GM23338 (cell line): Measurements from ENCODE around the gene FAM53B. TPM values are rescaled to one million over a fixed set of nuclear protein-coding genes. Genes with fewer than 3 reads are reported as not detected.

ENCODE experiments used
- ATAC-seq: fragments of 200-7000 bp; cut with Tn5 transposase; 3 replicates; pipeline ENCODE4 v1.9.1; 2020
- DNase-seq: peaks from one replicate; pipeline ENCODE4 v3.0.0-alpha.2; 2015; ENCODE audit warnings: low spot score
- H2AFZ ChIP-seq: fragments of 200-600 bp; sonication (generic); 2 replicates; pipeline ENCODE4 v1.8.0; 2016; ENCODE audit warnings: antibody characterized with exemption, mild to moderate bottlenecking, moderate library complexity
- H3F3A ChIP-seq: fragments of 200-600 bp; sonication (generic); replicated peaks from 2 replicates; pipeline ENCODE4 v1.8.0; 2017; ENCODE audit warnings: antibody characterized with exemption, mixed run types, low read depth
- H3K27ac ChIP-seq: fragments of 200-600 bp; sonication (generic); 2 replicates; pipeline ENCODE4 v1.6.1; 2016; ENCODE audit warnings: low read depth
- H3K27me3 ChIP-seq: fragments of 200-600 bp; sonication (generic); 2 replicates; pipeline ENCODE4 v1.8.0; 2016; ENCODE audit warnings: mild to moderate bottlenecking, mixed run types, moderate library complexity; ENCODE audit not compliant: insufficient read depth
- H3K36me3 ChIP-seq: fragments of 200-600 bp; sonication (generic); 2 replicates; pipeline ENCODE4 v1.8.0; 2016; ENCODE audit warnings: mild to moderate bottlenecking; ENCODE audit not compliant: insufficient read depth
- H3K4me1 ChIP-seq: fragments of 200-600 bp; sonication (generic); 2 replicates; pipeline ENCODE4 v1.8.0; 2016; ENCODE audit warnings: mild to moderate bottlenecking, moderate library complexity; ENCODE audit not compliant: insufficient read depth
- H3K4me2 ChIP-seq: fragments of 200-600 bp; sonication (generic); 2 replicates; pipeline ENCODE4 v1.7.1; 2017; ENCODE audit warnings: mixed run types
- H3K4me3 ChIP-seq: fragments of 200-600 bp; sonication (generic); 2 replicates; pipeline ENCODE4 v1.6.1; 2016; ENCODE audit warnings: mixed run types
- H3K79me2 ChIP-seq: fragments of 200-600 bp; sonication (generic); replicated peaks from 2 replicates; pipeline ENCODE4 v1.8.0; 2017; ENCODE audit warnings: mild to moderate bottlenecking; ENCODE audit not compliant: insufficient read depth
- H3K9me2 ChIP-seq: fragments of 200-600 bp; sonication (generic); 2 replicates; pipeline ENCODE4 v1.8.0; 2017; ENCODE audit not compliant: insufficient read depth
- H4K20me1 ChIP-seq: fragments of 200-600 bp; sonication (generic); replicated peaks from 2 replicates; pipeline ENCODE4 v1.8.0; 2017; ENCODE audit warnings: mild to moderate bottlenecking; ENCODE audit not compliant: insufficient read depth
- H3K27ac Mint-ChIP-seq: 2 replicates; pipeline ENCODE4 v1.8.0; 2020; ENCODE audit warnings: inconsistent platforms, mild to moderate bottlenecking, moderate library complexity, mixed read lengths
- H3K27me3 Mint-ChIP-seq: 3 replicates; pipeline ENCODE4 v1.8.0; 2022; ENCODE audit warnings: low read depth, mild to moderate bottlenecking, moderate library complexity, mixed read lengths, inconsistent platforms; ENCODE audit not compliant: insufficient read depth, poor library complexity
- H3K36me3 Mint-ChIP-seq: 3 replicates; pipeline ENCODE4 v1.8.0; 2021; ENCODE audit warnings: low read depth, mild to moderate bottlenecking, inconsistent platforms, moderate library complexity, mixed read lengths
- H3K4me1 Mint-ChIP-seq: 3 replicates; pipeline ENCODE4 v1.8.0; 2020; ENCODE audit warnings: mild to moderate bottlenecking, inconsistent platforms, mixed read lengths
- H3K4me3 Mint-ChIP-seq: 3 replicates; pipeline ENCODE4 v1.8.0; 2021; ENCODE audit warnings: moderate library complexity, mild to moderate bottlenecking, inconsistent platforms, mixed read lengths
- H3K9me3 Mint-ChIP-seq: 3 replicates; pipeline ENCODE4 v1.8.0; 2020; ENCODE audit warnings: moderate library complexity, mild to moderate bottlenecking, inconsistent platforms, mixed read lengths
- CTCF ChIP-seq, 2 experiments: fragments of 200-600 bp in 1 of 2; sonication (generic) in 1 of 2; conservative IDR thresholded peaks; 2 replicates each; pipeline versions ENCODE4 v1.5.1 to v1.6.1; 2016 to 2017; ENCODE audit warnings: antibody characterized with exemption in 2 of 2, low read depth in 2 of 2, mild to moderate bottlenecking in 2 of 2, moderate library complexity in 1 of 2
- EZH2 ChIP-seq: fragments of 200-600 bp; sonication (generic); IDR thresholded peaks from one replicate; pipeline ENCODE4 v1.8.0; 2017; ENCODE audit warnings: antibody characterized with exemption, mild to moderate bottlenecking, low read depth; ENCODE audit not compliant: unreplicated experiment
- POLR2AphosphoS5 ChIP-seq: IDR thresholded peaks from 2 replicates; pipeline ENCODE4 v1.6.1; 2016; ENCODE audit warnings: antibody characterized with exemption, low read depth
- ZNF331 ChIP-seq: fragments of 250-450 bp; sonication (Bioruptor Pico); IDR thresholded peaks from 2 replicates; pipeline ENCODE4 v1.5.0; 2020; ENCODE audit warnings: low read depth, mild to moderate bottlenecking, moderate library complexity
- polyA plus RNA-seq: library from polyadenylated mRNA; unstranded; fragments of >200 nt; fragmentation: Nextera tagmentation; extraction: Ambion mirVana; gene quantifications from 2 replicates; pipeline ENCODE4 v1.2.1, GENCODE V29; 2016
- total RNA-seq: library from RNA; depleted of rRNA; stranded (reverse); fragments of >200 nt; shearing (Covaris generic); gene quantifications from 2 replicates; pipeline ENCODE4 v1.2.3, GENCODE V29; 2014
- TF ChIP-seq, protein P1 (sequence below): fragments of 250-450 bp; sonication (Bioruptor Pico); IDR thresholded peaks from 2 replicates; pipeline ENCODE4 v1.5.0; 2020; ENCODE audit warnings: mild to moderate bottlenecking, moderate library complexity
- TF ChIP-seq, protein P2 (sequence below): IDR thresholded peaks from one replicate; pipeline ENCODE4 v1.6.1; 2018; ENCODE audit warnings: antibody characterized with exemption; ENCODE audit not compliant: unreplicated experiment
- TF ChIP-seq, protein P3 (sequence below): IDR thresholded peaks from 2 replicates; pipeline ENCODE4 v1.6.1; 2016; ENCODE audit warnings: antibody characterized with exemption

FAM53B gene
- total and polyA plus RNA-seq, 2 experiments from 2014 or later: 3.0 to 20.3 TPM

- TF ChIP-seq, protein P1, sequence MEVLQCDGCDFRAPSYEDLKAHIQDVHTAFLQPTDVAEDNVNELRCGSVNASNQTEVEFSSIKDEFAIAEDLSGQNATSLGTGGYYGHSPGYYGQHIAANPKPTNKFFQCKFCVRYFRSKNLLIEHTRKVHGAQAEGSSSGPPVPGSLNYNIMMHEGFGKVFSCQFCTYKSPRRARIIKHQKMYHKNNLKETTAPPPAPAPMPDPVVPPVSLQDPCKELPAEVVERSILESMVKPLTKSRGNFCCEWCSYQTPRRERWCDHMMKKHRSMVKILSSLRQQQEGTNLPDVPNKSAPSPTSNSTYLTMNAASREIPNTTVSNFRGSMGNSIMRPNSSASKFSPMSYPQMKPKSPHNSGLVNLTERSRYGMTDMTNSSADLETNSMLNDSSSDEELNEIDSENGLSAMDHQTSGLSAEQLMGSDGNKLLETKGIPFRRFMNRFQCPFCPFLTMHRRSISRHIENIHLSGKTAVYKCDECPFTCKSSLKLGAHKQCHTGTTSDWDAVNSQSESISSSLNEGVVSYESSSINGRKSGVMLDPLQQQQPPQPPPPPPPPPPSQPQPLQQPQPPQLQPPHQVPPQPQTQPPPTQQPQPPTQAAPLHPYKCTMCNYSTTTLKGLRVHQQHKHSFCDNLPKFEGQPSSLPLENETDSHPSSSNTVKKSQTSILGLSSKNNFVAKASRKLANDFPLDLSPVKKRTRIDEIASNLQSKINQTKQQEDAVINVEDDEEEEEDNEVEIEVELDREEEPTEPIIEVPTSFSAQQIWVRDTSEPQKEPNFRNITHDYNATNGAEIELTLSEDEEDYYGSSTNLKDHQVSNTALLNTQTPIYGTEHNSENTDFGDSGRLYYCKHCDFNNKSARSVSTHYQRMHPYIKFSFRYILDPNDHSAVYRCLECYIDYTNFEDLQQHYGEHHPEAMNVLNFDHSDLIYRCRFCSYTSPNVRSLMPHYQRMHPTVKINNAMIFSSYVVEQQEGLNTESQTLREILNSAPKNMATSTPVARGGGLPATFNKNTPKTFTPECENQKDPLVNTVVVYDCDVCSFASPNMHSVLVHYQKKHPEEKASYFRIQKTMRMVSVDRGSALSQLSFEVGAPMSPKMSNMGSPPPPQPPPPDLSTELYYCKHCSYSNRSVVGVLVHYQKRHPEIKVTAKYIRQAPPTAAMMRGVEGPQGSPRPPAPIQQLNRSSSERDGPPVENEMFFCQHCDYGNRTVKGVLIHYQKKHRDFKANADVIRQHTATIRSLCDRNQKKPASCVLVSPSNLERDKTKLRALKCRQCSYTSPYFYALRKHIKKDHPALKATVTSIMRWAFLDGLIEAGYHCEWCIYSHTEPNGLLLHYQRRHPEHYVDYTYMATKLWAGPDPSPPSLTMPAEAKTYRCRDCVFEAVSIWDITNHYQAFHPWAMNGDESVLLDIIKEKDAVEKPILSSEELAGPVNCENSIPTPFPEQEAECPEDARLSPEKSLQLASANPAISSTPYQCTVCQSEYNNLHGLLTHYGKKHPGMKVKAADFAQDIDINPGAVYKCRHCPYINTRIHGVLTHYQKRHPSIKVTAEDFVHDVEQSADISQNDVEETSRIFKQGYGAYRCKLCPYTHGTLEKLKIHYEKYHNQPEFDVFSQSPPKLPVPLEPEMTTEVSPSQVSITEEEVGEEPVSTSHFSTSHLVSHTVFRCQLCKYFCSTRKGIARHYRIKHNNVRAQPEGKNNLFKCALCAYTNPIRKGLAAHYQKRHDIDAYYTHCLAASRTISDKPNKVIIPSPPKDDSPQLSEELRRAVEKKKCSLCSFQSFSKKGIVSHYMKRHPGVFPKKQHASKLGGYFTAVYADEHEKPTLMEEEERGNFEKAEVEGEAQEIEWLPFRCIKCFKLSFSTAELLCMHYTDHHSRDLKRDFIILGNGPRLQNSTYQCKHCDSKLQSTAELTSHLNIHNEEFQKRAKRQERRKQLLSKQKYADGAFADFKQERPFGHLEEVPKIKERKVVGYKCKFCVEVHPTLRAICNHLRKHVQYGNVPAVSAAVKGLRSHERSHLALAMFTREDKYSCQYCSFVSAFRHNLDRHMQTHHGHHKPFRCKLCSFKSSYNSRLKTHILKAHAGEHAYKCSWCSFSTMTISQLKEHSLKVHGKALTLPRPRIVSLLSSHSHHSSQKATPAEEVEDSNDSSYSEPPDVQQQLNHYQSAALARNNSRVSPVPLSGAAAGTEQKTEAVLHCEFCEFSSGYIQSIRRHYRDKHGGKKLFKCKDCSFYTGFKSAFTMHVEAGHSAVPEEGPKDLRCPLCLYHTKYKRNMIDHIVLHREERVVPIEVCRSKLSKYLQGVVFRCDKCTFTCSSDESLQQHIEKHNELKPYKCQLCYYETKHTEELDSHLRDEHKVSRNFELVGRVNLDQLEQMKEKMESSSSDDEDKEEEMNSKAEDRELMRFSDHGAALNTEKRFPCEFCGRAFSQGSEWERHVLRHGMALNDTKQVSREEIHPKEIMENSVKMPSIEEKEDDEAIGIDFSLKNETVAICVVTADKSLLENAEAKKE (CRISPR knock-in tag): no peak
- TF ChIP-seq ZNF331 (CRISPR knock-in tag): no peak
- TF ChIP-seq, protein P2, sequence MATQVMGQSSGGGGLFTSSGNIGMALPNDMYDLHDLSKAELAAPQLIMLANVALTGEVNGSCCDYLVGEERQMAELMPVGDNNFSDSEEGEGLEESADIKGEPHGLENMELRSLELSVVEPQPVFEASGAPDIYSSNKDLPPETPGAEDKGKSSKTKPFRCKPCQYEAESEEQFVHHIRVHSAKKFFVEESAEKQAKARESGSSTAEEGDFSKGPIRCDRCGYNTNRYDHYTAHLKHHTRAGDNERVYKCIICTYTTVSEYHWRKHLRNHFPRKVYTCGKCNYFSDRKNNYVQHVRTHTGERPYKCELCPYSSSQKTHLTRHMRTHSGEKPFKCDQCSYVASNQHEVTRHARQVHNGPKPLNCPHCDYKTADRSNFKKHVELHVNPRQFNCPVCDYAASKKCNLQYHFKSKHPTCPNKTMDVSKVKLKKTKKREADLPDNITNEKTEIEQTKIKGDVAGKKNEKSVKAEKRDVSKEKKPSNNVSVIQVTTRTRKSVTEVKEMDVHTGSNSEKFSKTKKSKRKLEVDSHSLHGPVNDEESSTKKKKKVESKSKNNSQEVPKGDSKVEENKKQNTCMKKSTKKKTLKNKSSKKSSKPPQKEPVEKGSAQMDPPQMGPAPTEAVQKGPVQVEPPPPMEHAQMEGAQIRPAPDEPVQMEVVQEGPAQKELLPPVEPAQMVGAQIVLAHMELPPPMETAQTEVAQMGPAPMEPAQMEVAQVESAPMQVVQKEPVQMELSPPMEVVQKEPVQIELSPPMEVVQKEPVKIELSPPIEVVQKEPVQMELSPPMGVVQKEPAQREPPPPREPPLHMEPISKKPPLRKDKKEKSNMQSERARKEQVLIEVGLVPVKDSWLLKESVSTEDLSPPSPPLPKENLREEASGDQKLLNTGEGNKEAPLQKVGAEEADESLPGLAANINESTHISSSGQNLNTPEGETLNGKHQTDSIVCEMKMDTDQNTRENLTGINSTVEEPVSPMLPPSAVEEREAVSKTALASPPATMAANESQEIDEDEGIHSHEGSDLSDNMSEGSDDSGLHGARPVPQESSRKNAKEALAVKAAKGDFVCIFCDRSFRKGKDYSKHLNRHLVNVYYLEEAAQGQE: no peak
- TF ChIP-seq EZH2: no peak
These were observed 104.5 kb downstream of the FAM53B start (continued) for GRCh38 chr10:124639646-124640045.

DNA sequence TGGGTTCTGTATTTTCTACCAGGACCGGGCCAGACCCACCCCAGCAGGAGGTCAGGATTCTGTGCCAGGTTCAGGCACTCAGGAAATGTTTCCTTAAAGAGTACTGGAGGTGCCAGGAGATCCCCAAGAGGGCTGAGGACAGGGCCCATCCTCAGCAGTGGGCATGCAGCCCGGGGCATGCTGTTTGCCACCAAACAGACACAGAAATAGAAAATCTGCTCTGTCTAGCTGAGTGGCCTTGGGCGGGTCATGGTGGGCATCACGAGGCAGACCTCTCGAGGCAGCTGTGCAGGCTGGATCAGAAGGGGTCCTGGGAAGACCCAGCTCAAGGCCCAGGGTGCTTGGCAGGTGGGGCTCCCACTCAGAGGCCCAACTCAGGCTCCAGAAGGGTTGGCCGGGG is 105.0 kb downstream of the FAM53B start:
- Mint-ChIP-seq H3K27me3 (peaks cover 2% of the 10 kb centered on the region), H3K4me3 (no peak overlapping the region), H3K27ac (no peak overlapping the region), H3K4me1 (peaks cover 5% of the 10 kb centered on the region), H3K36me3 (peaks cover 3% of the 10 kb centered on the region; the same call in 1 of the 3 replicates), H3K9me3 (no peaks in the 10 kb centered on the region; the same call in 2 of the 3 replicates)
- Histone ChIP-seq H2AFZ (no peak overlapping the region), H3K4me1 (no peaks in the 10 kb centered on the region), H3K27ac (no peak overlapping the region), H3K4me3 (no peak overlapping the region), H3K36me3 (no peaks in the 10 kb centered on the region), H3F3A (no peaks in the 10 kb centered on the region), H3K9me2 (no peaks in the 10 kb centered on the region), H3K27me3 (no peaks in the 10 kb centered on the region), H3K4me2 (no peak overlapping the region), H4K20me1 (no peaks in the 10 kb centered on the region), H3K79me2 (no peaks in the 10 kb centered on the region)
- no peak for DNase-seq
- TF ChIP-seq CTCF (conservative IDR thresholded peaks at IDR 0.05; ENCODE audit: low read depth in 2 of 2) (no peak), POLR2AphosphoS5 (no peak), ZNF331 (CRISPR knock-in tag) (no peak)
- TF ChIP-seq, protein P3, sequence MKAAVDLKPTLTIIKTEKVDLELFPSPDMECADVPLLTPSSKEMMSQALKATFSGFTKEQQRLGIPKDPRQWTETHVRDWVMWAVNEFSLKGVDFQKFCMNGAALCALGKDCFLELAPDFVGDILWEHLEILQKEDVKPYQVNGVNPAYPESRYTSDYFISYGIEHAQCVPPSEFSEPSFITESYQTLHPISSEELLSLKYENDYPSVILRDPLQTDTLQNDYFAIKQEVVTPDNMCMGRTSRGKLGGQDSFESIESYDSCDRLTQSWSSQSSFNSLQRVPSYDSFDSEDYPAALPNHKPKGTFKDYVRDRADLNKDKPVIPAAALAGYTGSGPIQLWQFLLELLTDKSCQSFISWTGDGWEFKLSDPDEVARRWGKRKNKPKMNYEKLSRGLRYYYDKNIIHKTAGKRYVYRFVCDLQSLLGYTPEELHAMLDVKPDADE: no peak
- TF ChIP-seq, protein P2: no peak
- no peak for ATAC-seq
